ENCODE measurements around the gene MRPL14. TPM values are rescaled to one million over a fixed set of nuclear protein-coding genes. Genes with fewer than 3 reads are reported as not detected.
A peak's percentile ranks its signal among the peaks of the same experiment; 100 is the strongest.

The MRPL14 gene
- total and polyA plus RNA-seq, 9 of the 15 experiments (the other 6 are each of a cell fraction or from before 2014, with no cell fraction given): 126 to 424 (median 165) TPM

GRCh38 chr6:44075647-44076355 is 51.5 kb downstream of the MRPL14 start:
- no peaks in the 10 kb centered on the region for H3K9me1 ChIP-seq (ENCODE audit: control insufficient read depth, insufficient read depth, low read length)
- no peaks in the 10 kb centered on the region for H3K9me3 ChIP-seq (replicated peaks; ENCODE audit: control insufficient read depth, insufficient read depth, low read depth, low read length)
- H4K20me1 ChIP-seq (replicated peaks; ENCODE audit: control insufficient read depth, insufficient read depth, low read length): no peaks in the 10 kb centered on the region
- BruUV-seq (replicated peaks): no TSS peak
- H3K27me3 ChIP-seq (ENCODE audit: control insufficient read depth in 2 of 2, insufficient read depth in 2 of 2, low read length in 2 of 2): no peaks in the 10 kb centered on the region
- POLR2A ChIA-PET: interaction anchor here (0.7 to 4.0 kb wide), 8 partner anchors 11 to 331 kb away, joined by 3 to 26 read pairs (median 4); partner anchors contain the start of gene VEGFA
- no peak overlapping the region for H3K4me3 ChIP-seq
- CTCF ChIA-PET (ENCODE audit: low intra/inter-chr PET ratio): interaction anchor here (0.9 to 2.9 kb wide), 4 partner anchors 98 to 352 kb away, joined by 4 to 23 read pairs (median 10); partner anchors contain the start of gene VEGFA
- H3K9ac ChIP-seq (ENCODE audit: insufficient read depth in 1 of 2, low read depth in 2 of 2, low read length in 2 of 2): peak overlapping the region; percentile 45 to 90
- H2AFZ ChIP-seq (ENCODE audit: low read depth, low read length): peak overlapping the region; percentile 41
- intact Hi-C loops (cut with micrococcal nuclease) (loop anchor here (2.0 to 10.0 kb wide), 3 partner anchors 17 to 811 kb away; no protein-coding TSS in a partner anchor), in situ Hi-C loops (cut with MboI) (loop anchor here (5.0 kb wide), 1 partner anchor 408 kb away; no protein-coding TSS in a partner anchor)
- 90% methylated on average over 1 of the region's 2 CpGs for WGBS (ENCODE audit: insufficient coverage, low coverage, missing lambda C conversion rate)
- H3K79me2 ChIP-seq (ENCODE audit: control insufficient read depth, insufficient read depth, low read length): peaks cover 10% of the 10 kb centered on the region; the same call in 2 of the 3 replicates
- H3K4me2 ChIP-seq (ENCODE audit: insufficient read depth, low read length): peak overlapping the region; percentile 35
- DNase-seq (ENCODE audit: extremely low read depth in 1 of 4, low spot score in 3 of 4) (no peak), FAIRE-seq (no peak), ATAC-seq (no peak)
- no peaks in the 10 kb centered on the region; the same call in 2 of the 3 replicates for H3K36me3 ChIP-seq (ENCODE audit: control insufficient read depth, insufficient read depth, low read length)
- H3K4me1 ChIP-seq (replicated peaks in 1 of 2; ENCODE audit: control insufficient read depth in 2 of 2, insufficient read depth in 2 of 2, low read length in 2 of 2): peaks cover 53 to 70% of the 10 kb centered on the region in 2 experiments; a peak in 4 of 5 replicates
- TF ChIP-seq ZNF232 (CRISPR knock-in tag; IDR thresholded peaks at IDR 0.05): no peak
- TF ChIP-seq CREB1 (IDR thresholded peaks at IDR 0.05): no peak
- TF ChIP-seq CREB1 (CRISPR knock-in tag; IDR thresholded peaks at IDR 0.05): no peak
- TF ChIP-seq ZFP1 (CRISPR knock-in tag; IDR thresholded peaks at IDR 0.05): 0 out of 2 replicates have a peak, but pooled peaks have one; percentile 35
- 0 out of 2 replicates have a peak, but pooled peaks have one; percentile 23 for TF ChIP-seq NR4A1 (CRISPR knock-in tag; IDR thresholded peaks at IDR 0.05)
- no peak for TF ChIP-seq NR4A1 (tag; IDR thresholded peaks at IDR 0.05)
- no peak for TF ChIP-seq MYC (IDR thresholded peaks at IDR 0.05; ENCODE audit: low read depth, low read length)
- peak; percentile 24; the same call in 1 of the 2 replicates for TF ChIP-seq MYC (CRISPR knock-in tag; IDR thresholded peaks at IDR 0.05; ENCODE audit: borderline replicate concordance, low read depth)
- no peak for TF ChIP-seq NONO (IDR thresholded peaks at IDR 0.05; ENCODE audit: low read depth in 2 of 2, low read length in 1 of 2)
- TF ChIP-seq SUPT5H (IDR thresholded peaks at IDR 0.05): no peak
- TF ChIP-seq ZNF431 (CRISPR knock-in tag; IDR thresholded peaks at IDR 0.05): 0 out of 2 replicates have a peak, but pooled peaks have one; percentile 36
- H3K27ac ChIP-seq (ENCODE audit: extremely low read depth, low read depth, low read length): peak overlapping the region; percentile 63; the same call in 2 of the 3 replicates

Measured in K562 (cell line).